ENCODE results near the gene CSKMT. TPM values are rescaled to one million over a fixed set of nuclear protein-coding genes. Genes with fewer than 3 reads are reported as not detected.

CSKMT gene
- polyA plus RNA-seq, 1 donor (not counting 4 experiments of a cell fraction or from before 2014, with no cell fraction given) = 4.5 TPM

GRCh38 chr11:62680825-62681240 lies 15.7 kb downstream of the CSKMT start:
- Histone ChIP-seq H3K4me1 (ENCODE audit: control insufficient read depth, extremely low read depth, insufficient read depth, low read length) (peaks cover 16% of the 10 kb centered on the region), H3K4me3 (ENCODE audit: control insufficient read depth in 2 of 3, extremely low read depth in 1 of 3, insufficient read depth in 2 of 3, low read depth in 1 of 3, low read length in 3 of 3) (no peak overlapping the region), H3K27ac (ENCODE audit: control insufficient read depth, insufficient read depth, low read length) (no peak overlapping the region), H3K36me3 (ENCODE audit: control insufficient read depth in 2 of 2, extremely low read depth in 1 of 2, insufficient read depth in 2 of 2, low read length in 2 of 2) (peaks cover 10 to 19% of the 10 kb centered on the region in 2 experiments), H3K4me2 (ENCODE audit: control insufficient read depth, extremely low read depth, insufficient read depth, low read depth, low read length) (no peak overlapping the region), H3K79me2 (ENCODE audit: control insufficient read depth, insufficient read depth, low read length) (peaks cover 24% of the 10 kb centered on the region), H4K20me1 (ENCODE audit: control insufficient read depth, extremely low read depth, insufficient read depth, low read length) (no peaks in the 10 kb centered on the region), H3K9ac (ENCODE audit: control insufficient read depth, extremely low read depth, insufficient read depth, low read length) (no peak overlapping the region), H2AFZ (ENCODE audit: control insufficient read depth, low read length) (peak overlapping the region; percentile 41), H3K27me3 (ENCODE audit: control insufficient read depth, extremely low read depth, insufficient read depth, low read length) (no peaks in the 10 kb centered on the region), H3K9me3 (ENCODE audit: control insufficient read depth, low read depth, low read length) (no peaks in the 10 kb centered on the region), H3K9me1 (ENCODE audit: control insufficient read depth, extremely low read depth, insufficient read depth, low read length) (no peaks in the 10 kb centered on the region)
- dilution Hi-C loops (cut with MboI; ENCODE audit: extremely low pct_ligation_motif_present, low sequenced_read_pairs) = no loop called here
- FAIRE-seq = peak; percentile 48
- no peak for DNase-seq (ENCODE audit: low read depth, low spot score)
- TF ChIP-seq CTCF (optimal IDR thresholded peaks at IDR 0.05 in 1 of 3, IDR thresholded peaks at IDR 0.05 in 1 of 3, conservative IDR thresholded peaks at IDR 0.05 in 1 of 3; ENCODE audit: extremely low read depth in 1 of 3, insufficient read depth in 2 of 3, low read length in 3 of 3) (peak; percentile 59 to 94 (median 74)), EZH2 (IDR thresholded peaks at IDR 0.05; ENCODE audit: low read length) (no peak)

- Histone ChIP-seq H3K79me2 (ENCODE audit: control insufficient read depth, insufficient read depth, low read length) (peaks cover 14% of the 10 kb centered on the region), H3K4me1 (ENCODE audit: control insufficient read depth, extremely low read depth, insufficient read depth, low read length) (peaks cover 12% of the 10 kb centered on the region), H3K9me1 (ENCODE audit: control insufficient read depth, extremely low read depth, insufficient read depth, low read length) (no peaks in the 10 kb centered on the region), H3K4me2 (ENCODE audit: control insufficient read depth, extremely low read depth, insufficient read depth, low read depth, low read length) (no peak overlapping the region), H2AFZ (ENCODE audit: control insufficient read depth, low read length) (no peak overlapping the region), H3K4me3 (ENCODE audit: control insufficient read depth in 2 of 3, extremely low read depth in 1 of 3, insufficient read depth in 2 of 3, low read depth in 1 of 3, low read length in 3 of 3) (no peak overlapping the region), H3K9ac (ENCODE audit: control insufficient read depth, extremely low read depth, insufficient read depth, low read length) (no peak overlapping the region), H3K9me3 (ENCODE audit: control insufficient read depth, low read depth, low read length) (no peaks in the 10 kb centered on the region), H3K27ac (ENCODE audit: control insufficient read depth, insufficient read depth, low read length) (no peak overlapping the region), H3K27me3 (ENCODE audit: control insufficient read depth, extremely low read depth, insufficient read depth, low read length) (no peaks in the 10 kb centered on the region), H3K36me3 (ENCODE audit: control insufficient read depth in 2 of 2, extremely low read depth in 1 of 2, insufficient read depth in 2 of 2, low read length in 2 of 2) (peaks cover under 1 to 7% of the 10 kb centered on the region in 2 experiments), H4K20me1 (ENCODE audit: control insufficient read depth, extremely low read depth, insufficient read depth, low read length) (no peaks in the 10 kb centered on the region)
- FAIRE-seq (no peak), DNase-seq (ENCODE audit: low read depth, low spot score) (no peak)
- TF ChIP-seq EZH2 (IDR thresholded peaks at IDR 0.05; ENCODE audit: low read length) = no peak
- TF ChIP-seq CTCF (optimal IDR thresholded peaks at IDR 0.05 in 1 of 3, IDR thresholded peaks at IDR 0.05 in 1 of 3, conservative IDR thresholded peaks at IDR 0.05 in 1 of 3; ENCODE audit: extremely low read depth in 1 of 3, insufficient read depth in 2 of 3, low read length in 3 of 3) = no peak
- dilution Hi-C loops (cut with MboI; ENCODE audit: extremely low pct_ligation_motif_present, low sequenced_read_pairs) = no loop called here
Measured at GRCh38 chr11:62682518-62682917, 17.4 kb downstream of the CSKMT start.

Data from keratinocyte (primary cell).